ENCODE data around the gene BCAP29.
A peak's percentile ranks its signal among the peaks of the same experiment; 100 is the strongest.
"Not testable (repeated sequence)": the region's sequence is repeated elsewhere in the genome, so short reads cannot be mapped to it uniquely, and the experiment has no call there.

The BCAP29 gene, protein sequence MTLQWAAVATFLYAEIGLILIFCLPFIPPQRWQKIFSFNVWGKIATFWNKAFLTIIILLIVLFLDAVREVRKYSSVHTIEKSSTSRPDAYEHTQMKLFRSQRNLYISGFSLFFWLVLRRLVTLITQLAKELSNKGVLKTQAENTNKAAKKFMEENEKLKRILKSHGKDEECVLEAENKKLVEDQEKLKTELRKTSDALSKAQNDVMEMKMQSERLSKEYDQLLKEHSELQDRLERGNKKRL

DNA sequence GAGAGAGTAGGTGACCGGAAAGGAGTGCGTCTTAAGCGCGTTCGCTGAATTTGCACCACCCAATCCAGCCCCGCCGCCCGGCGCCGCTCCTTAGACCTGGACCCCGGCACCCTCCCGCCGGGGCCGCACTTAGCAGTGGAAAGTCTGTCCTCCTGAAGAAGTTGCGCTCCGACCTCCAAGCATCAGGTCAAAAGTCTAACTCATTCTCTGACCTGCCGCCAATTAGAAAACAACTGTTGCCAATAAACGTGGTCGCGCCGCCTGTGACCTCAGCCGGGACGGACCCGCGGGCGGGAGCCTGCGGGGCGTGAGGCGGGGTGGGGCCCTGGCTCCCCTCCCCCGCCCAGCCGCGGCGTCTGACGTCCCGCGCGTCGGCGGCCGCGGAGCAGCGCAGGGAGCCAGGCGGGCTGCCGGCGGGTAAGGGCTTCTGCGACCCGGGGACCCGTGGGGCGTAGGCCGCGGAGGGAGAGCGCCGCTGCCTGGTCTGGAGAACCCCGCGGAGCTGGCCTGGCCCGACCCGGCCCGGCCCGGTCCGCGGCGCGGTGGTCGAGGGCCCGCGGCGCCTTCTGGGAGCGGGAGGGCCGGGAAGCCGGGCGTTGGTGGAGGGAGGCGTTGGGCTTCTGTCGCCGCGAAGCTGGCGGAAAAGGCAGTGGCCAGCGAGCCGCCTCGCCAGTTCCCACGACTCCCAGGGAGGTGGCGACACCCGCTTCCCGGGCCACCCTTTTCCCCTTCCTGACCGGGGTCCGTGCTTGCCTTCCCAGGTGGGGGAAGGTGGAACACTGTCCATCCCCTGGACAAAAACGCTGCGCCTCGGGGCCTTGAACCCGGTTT lies at the start of gene BCAP29:
Gene BCAP29, plus strand, starts transcription at position 362 of the 831 bp plus-strand sequence. CDS start 527 bp downstream, outside the sequence.
- no peak for DNase-seq (ENCODE audit: low read depth in 2 of 2)

DNA sequence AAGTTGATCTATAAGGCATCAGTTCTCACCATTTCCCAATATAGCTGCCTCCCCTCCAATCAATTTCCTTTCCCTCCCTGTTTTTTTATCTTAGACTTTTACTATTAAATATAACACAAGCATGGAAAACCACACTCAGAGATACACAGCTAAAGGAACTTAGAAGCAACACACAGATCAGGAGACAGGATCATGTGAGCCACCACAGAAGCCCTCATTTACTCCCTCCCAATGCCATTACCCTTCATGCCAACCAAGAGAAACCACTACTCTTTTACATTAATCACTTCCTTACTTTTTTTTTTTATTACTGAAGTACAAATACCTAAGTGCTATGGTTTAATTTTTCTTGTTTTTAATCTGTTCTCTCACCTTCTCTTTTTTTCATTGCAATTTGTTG lies 49.3 kb upstream of the BCAP29 start:
- DNase-seq (ENCODE audit: low read depth in 2 of 2): no peak

DNA sequence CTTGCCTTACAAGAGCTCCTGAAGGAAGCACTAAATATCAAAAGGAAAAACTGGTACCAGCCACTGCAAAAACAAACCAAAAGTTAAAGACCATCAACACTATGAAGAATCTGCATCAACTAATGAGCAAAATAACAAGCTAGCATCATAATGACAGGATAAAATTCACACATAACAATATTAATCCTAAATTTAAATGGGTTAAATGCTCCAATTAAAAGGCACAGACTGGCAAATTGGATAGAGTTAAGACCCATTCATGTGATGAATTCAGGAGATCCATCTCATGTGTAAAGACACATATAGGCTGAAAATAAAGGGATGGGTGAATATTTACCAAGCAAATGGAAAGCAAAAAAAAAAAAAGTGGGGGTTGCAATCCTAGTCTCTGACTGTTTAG lies 45.9 kb upstream of the BCAP29 start:
- DNase-seq (ENCODE audit: low read depth in 2 of 2): no peak

DNA sequence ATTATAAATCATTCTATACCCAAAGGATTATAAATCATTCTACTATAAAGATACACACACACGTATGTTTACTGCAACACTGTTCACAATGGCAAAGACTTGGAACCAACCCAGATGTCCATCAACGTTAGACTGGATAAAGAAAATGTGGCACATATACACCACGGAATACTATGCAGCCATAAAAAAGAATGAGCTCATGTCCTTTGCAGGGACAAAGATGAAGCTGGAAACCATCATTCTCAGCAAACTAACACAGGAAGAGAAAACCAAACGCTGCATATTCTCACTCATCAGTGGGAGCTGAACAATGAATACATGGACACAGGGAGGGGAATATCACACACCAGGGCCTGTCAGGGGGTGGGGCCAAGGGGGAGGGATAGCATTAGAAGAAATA lies 42.8 kb upstream of the BCAP29 start:
- DNase-seq (ENCODE audit: low read depth in 2 of 2): not testable (repeated sequence)

DNA sequence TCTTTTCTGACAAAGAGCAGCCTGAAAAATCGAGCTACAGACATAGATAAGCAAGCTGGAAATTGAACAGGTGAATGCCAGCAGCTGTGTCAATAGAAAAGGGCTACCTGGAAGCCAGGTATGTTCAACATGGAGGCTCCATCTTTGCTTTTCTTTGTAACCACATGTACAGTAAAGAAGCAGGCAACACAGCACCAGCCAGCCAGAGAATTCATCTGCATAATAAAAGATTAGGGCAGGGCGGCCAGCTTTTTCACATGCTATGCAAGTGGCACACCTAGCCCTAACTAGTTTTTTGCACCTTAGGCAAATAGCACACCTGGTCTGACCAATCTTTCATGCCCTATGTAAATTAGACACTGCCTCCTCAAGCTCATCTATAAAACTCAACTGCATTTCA lies 42.0 kb upstream of the BCAP29 start:
- DNase-seq (ENCODE audit: low read depth in 2 of 2): no peak

DNA sequence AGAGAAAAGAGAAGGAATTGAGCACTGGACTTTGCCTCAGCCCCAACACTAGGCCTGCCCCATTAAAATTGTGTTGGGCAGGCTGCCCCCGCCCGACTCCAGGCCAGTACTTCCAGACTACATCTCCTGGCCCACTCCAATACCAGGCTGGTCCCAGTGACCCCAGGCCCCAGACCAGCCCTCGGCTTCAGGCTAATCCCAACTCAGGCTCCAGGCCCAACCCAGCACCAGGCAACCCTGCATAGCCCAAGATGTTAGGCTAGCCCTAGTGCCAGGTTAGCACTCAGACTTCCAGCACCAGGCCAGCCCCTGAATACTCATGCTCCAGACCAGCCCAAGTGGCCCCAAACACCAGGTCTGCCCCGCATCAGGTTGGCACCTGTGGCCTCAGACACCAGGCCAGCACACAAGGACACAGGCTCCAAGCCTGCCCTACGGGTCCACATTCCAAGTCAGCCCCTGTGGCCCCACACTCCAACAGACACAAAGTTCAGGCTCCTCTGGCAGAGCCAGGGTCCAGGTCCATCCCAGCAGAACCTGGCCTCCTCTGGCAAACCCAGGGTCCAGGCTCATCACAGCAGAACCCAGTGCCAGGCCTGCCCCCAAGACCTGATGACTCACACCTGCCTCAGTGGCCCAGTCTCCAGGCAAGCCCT lies 36.6 kb upstream of the BCAP29 start:
- no peak for DNase-seq (ENCODE audit: low read depth in 2 of 2)

DNA sequence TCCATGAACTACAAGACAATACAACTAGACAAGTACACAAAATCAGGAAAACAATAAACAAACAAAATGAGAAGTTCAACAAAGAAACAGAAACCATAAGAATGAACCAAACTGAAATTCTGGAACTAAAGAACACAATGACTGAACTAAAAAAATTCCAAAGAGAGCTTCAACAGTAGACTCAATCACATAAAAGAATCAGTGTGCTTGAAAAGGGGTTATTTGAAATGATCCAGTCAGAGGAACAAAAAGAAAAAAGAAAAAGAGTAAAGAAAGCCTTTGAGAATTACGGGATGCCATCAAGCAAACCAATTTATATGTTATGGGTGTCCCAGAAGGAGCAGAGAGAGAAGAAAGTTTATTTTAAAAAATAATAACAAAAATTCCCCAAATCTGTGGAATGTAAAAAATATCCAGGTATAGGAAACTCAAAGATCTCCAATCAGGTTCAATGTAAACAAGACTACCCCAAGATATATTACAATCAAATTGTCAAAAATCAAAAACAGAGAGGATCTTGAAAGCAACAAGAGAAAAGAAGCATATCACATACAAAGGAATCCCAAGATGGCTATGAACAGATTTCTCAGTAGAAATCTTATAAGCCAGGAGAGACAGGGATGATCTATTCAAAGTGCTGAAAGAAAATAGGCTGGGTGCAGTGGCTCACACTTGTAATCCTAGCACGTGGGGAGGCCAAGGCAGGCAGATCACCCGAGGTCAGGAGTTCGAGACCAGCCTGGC lies 35.0 kb upstream of the BCAP29 start:
- no peak for DNase-seq (ENCODE audit: low read depth in 2 of 2)

DNA sequence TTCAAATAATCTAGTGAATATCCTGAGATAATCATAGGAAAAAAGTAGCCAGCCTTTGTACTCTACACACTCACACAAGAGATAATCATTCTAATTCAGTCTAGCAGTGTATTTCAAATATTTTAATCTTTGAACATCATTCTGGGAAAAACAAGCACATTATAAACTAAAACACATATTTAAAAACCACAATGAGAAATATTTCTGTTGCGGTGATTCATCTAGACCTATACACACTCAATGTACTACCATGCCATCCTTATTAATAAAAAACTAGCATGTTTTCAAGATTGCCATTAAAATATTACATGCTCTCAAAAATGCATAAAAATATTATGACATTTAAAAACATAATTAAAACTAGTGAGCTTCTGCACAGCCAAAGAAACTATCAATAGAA lies 28.1 kb upstream of the BCAP29 start:
- DNase-seq (ENCODE audit: low read depth in 2 of 2): no peak

DNA sequence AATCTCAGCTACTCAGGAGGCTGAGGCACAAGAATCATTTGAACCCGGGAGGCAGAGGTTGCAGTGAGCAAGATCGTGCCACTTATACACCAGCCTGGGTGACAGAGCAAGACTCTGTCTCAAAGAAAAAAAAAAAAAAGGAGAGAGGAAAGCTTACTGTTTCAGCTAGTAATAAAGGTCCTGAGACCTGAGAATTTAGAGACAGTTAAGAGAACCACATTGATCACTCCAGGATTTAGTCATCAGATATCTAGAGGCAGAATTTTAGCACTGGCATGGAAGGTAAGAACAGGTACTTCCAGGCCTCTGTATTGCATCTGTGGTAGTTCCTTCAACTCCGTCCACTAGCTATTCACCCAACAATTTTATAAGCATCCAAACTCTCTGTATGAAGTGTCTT lies 24.2 kb upstream of the BCAP29 start:
- no peak for DNase-seq (ENCODE audit: low read depth in 2 of 2)

DNA sequence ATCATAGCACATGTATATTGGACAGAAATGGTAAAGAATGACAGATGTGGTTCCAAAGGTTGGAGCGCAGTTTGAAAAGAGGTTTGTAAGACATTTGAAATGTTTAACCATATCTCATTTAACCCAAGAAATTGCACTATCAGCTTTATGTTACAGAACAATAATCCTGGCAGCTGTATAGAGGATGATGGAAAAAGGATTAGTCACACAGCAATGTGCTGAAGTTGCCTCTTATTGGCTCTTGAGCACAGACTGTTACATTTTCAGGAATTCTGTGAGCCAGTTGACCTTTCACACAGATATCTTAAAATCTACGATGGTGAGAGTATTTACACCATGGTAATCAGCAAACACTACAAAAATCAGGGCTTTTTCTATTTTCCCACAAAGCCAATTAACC lies 20.2 kb upstream of the BCAP29 start:
- DNase-seq (ENCODE audit: low read depth in 2 of 2): no peak

DNA sequence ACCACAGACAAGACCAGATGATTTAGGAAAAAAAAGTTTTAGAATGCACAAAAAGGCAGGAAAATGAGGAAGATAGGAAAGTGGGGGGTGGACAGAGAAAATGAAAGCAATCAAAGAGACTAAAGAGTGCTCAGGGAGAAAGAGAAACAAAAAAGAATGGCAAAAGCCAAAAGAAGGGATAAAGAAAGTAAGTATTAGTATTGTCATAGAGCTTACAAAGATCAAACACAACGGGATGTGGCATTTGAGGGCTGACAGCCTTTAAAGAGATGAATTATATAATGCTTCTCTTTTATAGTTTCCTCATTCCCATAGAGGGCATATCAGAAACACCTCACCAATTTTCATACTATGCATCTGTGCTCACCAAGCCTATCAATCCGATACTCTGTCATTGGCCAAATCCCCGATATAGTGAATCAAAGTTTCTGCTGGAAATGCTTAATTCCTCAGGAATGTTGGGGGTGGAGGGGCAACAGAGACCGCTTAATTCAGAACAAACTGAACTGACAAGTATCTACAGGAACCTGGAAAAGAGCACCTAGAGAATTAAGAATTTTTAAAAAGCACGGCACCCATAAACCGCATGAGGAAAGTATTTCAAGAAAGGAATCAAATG lies 19.0 kb upstream of the BCAP29 start:
- DNase-seq (ENCODE audit: low read depth in 2 of 2): no peak

DNA sequence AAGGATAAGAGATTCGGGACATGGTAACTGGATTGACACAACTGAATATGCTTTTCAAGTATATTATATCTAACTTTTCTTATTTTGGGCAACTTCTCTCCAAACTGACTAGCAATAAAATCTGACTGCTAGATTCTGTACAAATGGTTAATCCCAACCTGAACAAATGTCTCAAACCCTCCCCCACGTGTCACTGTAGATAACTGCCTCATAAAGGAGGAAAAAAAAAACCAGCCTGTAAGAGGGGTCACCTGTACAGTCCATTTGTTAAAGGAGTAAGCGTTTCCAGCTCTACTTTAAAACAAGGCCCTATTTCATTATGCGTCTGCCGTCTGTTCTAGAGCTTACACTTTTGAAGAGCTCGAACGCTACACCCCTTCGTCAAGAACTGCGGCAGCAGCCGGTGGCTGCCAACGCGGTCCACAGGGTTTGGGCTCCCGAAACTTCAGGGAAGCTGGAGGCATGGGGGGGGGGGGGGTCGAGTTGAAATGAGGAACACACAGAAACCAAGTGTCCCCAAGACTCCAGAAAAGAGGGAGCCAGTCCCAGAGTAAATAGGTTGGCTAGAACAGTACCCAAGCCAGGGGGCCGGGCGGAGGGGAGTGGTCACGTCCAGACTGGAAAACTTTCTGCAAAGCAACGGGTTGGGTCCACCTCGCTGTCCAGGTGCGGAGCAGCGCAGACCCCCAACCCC lies 16.8 kb upstream of the BCAP29 start:
- DNase-seq (ENCODE audit: low read depth in 2 of 2): no peak

DNA sequence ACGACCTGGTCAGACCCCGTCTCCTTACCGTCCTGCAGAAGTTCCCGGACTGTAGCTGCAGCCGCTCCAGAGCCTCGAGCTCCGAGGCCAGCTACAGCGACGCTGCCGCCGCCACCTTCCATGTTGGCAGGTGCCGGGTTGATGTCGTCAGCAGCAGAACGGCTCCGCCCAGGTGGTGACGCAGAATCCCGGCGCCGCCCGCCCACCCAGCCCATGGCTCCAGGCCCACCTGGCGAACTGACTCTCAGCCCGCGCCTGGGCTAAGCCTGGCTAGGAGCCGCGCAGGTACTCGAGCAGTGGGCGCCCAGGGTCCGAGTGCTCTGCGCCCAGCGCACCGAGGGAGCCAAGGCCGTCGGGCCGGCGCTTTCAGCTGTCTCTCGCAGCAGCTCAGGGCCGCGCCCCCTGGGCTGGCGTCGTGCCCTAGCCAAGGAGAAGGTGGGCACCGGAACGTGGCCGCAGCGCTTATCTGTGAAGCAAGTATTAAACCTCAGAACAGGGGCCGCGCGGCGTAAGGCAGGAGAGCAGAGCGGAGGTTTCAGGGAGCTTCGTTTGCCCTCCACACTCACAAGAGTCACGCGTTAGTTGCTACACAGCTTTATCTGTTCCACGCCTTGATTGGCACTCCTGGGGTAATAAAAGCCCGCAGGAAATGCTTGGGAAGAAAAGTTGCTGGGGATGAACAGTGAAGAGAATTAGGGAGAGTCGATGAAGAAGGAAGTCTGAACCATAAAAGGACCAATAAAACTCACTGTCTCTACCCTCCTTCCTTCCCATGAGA lies 16.1 kb upstream of the BCAP29 start, which contains the start of the genes COG5 and DUS4L:
Gene COG5, minus strand, starts transcription at position 146 of the 778 bp plus-strand sequence. Its CDS starts 24 bp downstream, at position 122.
Gene DUS4L, plus strand, starts transcription at position 197 of the 778 bp plus-strand sequence. CDS start 3,100 bp downstream, outside the sequence.
- DNase-seq (ENCODE audit: low read depth in 2 of 2): no peak

DNA sequence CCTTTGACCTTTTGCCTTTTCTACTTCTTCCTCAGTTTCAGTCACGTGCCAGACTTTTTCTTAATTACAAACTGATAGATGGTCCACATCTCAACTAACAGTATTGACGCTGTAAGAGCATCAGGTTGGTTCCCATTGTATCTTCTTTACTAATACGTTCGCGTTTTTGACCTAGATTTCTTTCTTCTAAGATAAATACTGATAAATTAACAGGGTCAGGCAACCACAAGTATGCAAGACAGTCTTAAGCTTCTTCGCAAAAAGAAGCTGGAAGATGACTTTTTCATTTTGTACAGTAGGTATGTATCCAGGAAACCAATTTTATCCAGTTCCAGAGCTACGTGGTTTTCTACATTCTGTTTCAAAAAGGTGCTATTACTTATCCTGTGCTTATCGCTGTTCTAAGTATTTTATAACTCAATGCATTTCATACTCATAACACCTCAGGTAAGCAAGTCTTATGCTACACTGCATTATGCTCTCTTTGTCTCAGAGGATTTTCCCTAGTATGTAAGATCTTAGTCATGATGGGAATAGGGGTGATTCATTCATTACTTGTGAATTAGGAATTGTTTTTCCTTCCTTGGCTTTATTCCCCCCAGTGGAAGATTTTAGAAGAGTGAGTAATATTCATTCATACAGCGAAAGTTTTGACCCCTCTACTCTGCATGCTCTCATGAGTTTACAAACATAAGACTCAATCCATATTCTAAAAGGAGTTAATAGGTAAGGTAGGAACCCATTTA lies 15.3 kb upstream of the BCAP29 start:
- peak in 1 of 2 experiments; percentile 65 for DNase-seq (ENCODE audit: low read depth in 2 of 2)

DNA sequence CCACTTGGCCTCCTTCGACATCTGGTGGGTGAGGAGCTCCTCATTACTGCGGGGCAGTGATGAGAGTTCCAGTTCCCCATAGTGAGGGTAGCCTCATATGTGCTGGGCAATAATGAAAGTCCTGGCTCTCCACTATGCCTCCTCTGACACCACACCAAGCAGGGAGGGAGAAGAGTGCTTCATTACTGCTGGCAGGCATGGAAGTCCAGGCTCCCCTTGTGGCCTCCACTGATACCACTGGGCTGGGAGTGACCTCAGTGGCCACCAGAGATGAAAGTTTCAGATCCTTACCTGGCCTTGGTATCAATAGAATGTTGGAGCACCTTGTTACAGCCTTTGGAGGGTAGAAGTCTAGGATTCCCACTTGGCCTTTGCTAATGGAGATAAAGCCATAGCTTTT lies 9.7 kb upstream of the BCAP29 start:
- DNase-seq (ENCODE audit: low read depth in 2 of 2): no peak

DNA sequence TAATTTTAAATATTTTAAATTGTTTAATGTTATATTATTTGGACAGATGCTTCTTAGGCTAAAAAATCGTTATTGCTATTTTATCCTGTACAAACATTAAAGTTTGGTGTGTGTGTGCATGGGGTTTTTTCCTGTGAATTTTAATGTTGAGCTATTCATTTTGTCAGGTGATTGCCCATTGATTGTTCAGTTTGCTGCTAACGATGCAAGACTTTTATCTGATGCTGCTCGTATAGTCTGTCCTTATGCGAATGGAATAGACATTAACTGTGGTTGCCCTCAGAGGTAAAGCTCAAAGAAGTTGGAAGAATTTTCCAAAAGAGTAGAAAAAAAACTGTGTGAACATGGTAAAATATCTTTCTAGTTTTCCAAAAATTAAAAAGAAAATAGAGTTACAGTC lies 6.5 kb upstream of the BCAP29 start:
- no peak for DNase-seq (ENCODE audit: low read depth in 2 of 2)

DNA sequence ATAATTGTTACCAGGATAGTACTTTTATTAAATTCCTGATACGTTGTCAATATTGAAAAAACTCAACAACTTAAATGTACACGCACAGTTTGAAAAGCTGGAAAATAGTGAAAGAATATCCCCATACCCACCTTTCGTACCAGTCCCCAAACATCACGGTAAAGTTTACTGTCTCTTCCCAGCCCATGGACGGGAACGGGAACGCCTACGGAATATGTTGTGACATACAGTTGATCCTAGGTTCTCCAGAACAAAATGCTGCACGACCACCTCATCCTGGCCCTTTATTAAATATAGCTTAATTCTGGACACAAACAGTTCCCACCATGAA lies 527 bp upstream of the BCAP29 start:
- no peak for DNase-seq (ENCODE audit: low read depth in 2 of 2)

DNA sequence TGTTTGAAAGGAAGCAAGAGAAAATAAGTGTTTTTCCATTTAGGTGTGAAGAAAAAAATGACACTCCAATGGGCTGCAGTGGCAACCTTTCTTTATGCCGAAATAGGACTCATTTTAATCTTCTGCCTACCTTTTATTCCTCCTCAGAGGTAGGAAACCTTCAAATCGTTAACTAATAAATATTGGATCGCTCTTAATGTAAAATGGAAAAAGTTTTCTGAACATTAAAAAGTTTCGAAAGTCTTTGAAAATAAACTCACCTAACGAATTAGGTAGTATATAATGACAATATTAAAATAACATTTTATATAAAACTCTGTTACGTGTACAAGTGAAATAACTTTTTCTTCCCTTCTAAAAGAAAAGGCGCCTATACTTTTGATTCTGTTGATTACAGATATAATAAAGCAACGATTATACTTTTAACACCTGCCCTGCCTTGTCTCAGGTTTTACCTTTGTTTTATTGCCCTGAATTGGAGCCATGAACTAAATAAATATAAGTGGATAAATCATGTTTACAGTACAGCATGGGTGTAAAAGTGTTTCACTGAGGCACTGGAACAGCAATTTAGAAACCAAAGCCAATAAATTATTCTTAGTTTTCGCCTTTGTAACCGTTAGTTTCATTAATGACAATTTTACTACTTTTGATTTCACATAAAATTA lies 804 bp downstream of the BCAP29 start:
- DNase-seq (ENCODE audit: low read depth in 2 of 2): no peak
